Keratinocyte (primary cell): ENCODE results near the gene RNF39.

Source experiments
- CTCF ChIP-seq, 3 experiments: IDR thresholded peaks in 1 of 3; conservative IDR thresholded peaks in 1 of 3; optimal IDR thresholded peaks in 1 of 3; 2 replicates in 2 of 3; 3 replicates in 1 of 3; pipeline versions ENCODE3 to v1.5.1; 2011; ENCODE audit warnings: low read length in 3 of 3, mild to moderate bottlenecking in 3 of 3, moderate library complexity in 2 of 3, control low read depth in 1 of 3, inconsistent platforms in 1 of 3; ENCODE audit not compliant: insufficient read depth in 2 of 3; ENCODE audit errors: extremely low read depth in 1 of 3
- EZH2 ChIP-seq: IDR thresholded peaks from one replicate; pipeline ENCODE4 v1.6.1; 2012; ENCODE audit warnings: inconsistent platforms, mild to moderate bottlenecking, low read length, moderate library complexity

- TF ChIP-seq EZH2 (peak; percentile 41), CTCF (optimal IDR thresholded peaks at IDR 0.05 in 1 of 3, IDR thresholded peaks at IDR 0.05 in 1 of 3, conservative IDR thresholded peaks at IDR 0.05 in 1 of 3; ENCODE audit: extremely low read depth in 1 of 3, insufficient read depth in 2 of 3, low read length in 3 of 3) (no peak)
Measured at GRCh38 chr6:30113003-30113759, 37.6 kb upstream of the RNF39 start, which contains the start of gene TRIM31.
